SK-N-SH treated with all-trans-retinoic acid at 6 μM for 48 hours (cell line): ENCODE data around the gene SQSTM1.

Experiments
- ATAC-seq: fragments of 200-7000 bp; cut with Tn5 transposase; 3 replicates; pipeline ENCODE4 v1.9.1; 2020; ENCODE audit warnings: mild to moderate bottlenecking, moderate library complexity
- ARNTL ChIP-seq: fragments of 450-650 bp; formaldehyde crosslinking; IDR thresholded peaks from 2 replicates; pipeline ENCODE4 v1.5.0; 2020; ENCODE audit warnings: low read depth, mild to moderate bottlenecking, moderate library complexity, borderline replicate concordance
- BACH2 ChIP-seq: fragments of 250-450 bp; sonication (Bioruptor Pico); IDR thresholded peaks from 2 replicates; pipeline ENCODE4 v1.9.0; 2021; ENCODE audit warnings: mild to moderate bottlenecking, borderline replicate concordance
- CREB5 ChIP-seq: fragments of 250-450 bp; sonication (Bioruptor Pico); IDR thresholded peaks from 2 replicates; pipeline ENCODE4 v1.5.1; 2020; ENCODE audit warnings: low read depth, mild to moderate bottlenecking, moderate library complexity
- CSDC2 ChIP-seq: fragments of 250-450 bp; sonication (Bioruptor Pico); IDR thresholded peaks from 2 replicates; pipeline ENCODE4 v1.5.0; 2020; ENCODE audit warnings: mild to moderate bottlenecking, moderate library complexity
- CSRNP3 ChIP-seq: fragments of 250-450 bp; sonication (Bioruptor Pico); IDR thresholded peaks from 2 replicates; pipeline ENCODE4 v1.5.1; 2021; ENCODE audit warnings: mild to moderate bottlenecking, moderate library complexity
- ESRRG ChIP-seq: fragments of 250-450 bp; sonication (Bioruptor Pico); IDR thresholded peaks from 2 replicates; pipeline ENCODE4 v1.6.1; 2021; ENCODE audit warnings: mild to moderate bottlenecking
- GLIS3 ChIP-seq: fragments of 250-450 bp; sonication (Bioruptor Pico); IDR thresholded peaks from 2 replicates; pipeline ENCODE4 v1.5.0; 2020; ENCODE audit warnings: mild to moderate bottlenecking, moderate library complexity
- ISL1 ChIP-seq: fragments of 250-450 bp; sonication (Bioruptor Pico); IDR thresholded peaks from 2 replicates; pipeline ENCODE4 v2.1.2; 2022; ENCODE audit warnings: mild to moderate bottlenecking, moderate library complexity
- RARB ChIP-seq: fragments of 250-450 bp; sonication (Bioruptor Pico); IDR thresholded peaks from 2 replicates; pipeline ENCODE4 v1.8.0; 2021; ENCODE audit warnings: mild to moderate bottlenecking, moderate library complexity
- SNAI2 ChIP-seq: fragments of 250-450 bp; sonication (Bioruptor Pico); IDR thresholded peaks from 2 replicates; pipeline ENCODE4 v1.5.0; 2020; ENCODE audit warnings: mild to moderate bottlenecking, moderate library complexity
- TCF4 ChIP-seq: fragments of 250-450 bp; sonication (Bioruptor Pico); IDR thresholded peaks from 2 replicates; pipeline ENCODE4 v1.8.0; 2021; ENCODE audit warnings: mild to moderate bottlenecking, moderate library complexity, borderline replicate concordance
- TOX ChIP-seq: fragments of 250-450 bp; sonication (Bioruptor Pico); IDR thresholded peaks from 2 replicates; pipeline ENCODE4 v1.8.0; 2021; ENCODE audit warnings: mild to moderate bottlenecking, moderate library complexity, borderline replicate concordance
- ZC3H10 ChIP-seq: fragments of 250-450 bp; sonication (Bioruptor Pico); IDR thresholded peaks from 2 replicates; pipeline ENCODE4 v1.5.1; 2021; ENCODE audit warnings: mild to moderate bottlenecking, moderate library complexity
- ZFP3 ChIP-seq: fragments of 250-450 bp; sonication (Bioruptor Pico); IDR thresholded peaks from 2 replicates; pipeline ENCODE4 v1.5.0; 2020; ENCODE audit warnings: mild to moderate bottlenecking, moderate library complexity
- ZFP30 ChIP-seq: fragments of 450-650 bp; formaldehyde crosslinking; IDR thresholded peaks from 2 replicates; pipeline ENCODE4 v1.5.0; 2022; ENCODE audit warnings: mild to moderate bottlenecking, moderate library complexity
- ZNF565 ChIP-seq: fragments of 450-650 bp; formaldehyde crosslinking; conservative IDR thresholded peaks from 2 replicates; pipeline ENCODE4 v1.5.0; 2020; ENCODE audit warnings: low read depth, mild to moderate bottlenecking, moderate library complexity
- ZNF8 ChIP-seq: fragments of 450-650 bp; formaldehyde crosslinking; IDR thresholded peaks from 2 replicates; pipeline ENCODE4 v1.5.0; 2020; ENCODE audit warnings: mild to moderate bottlenecking, moderate library complexity
- TF ChIP-seq, protein P1 (sequence below): fragments of 250-450 bp; sonication (Bioruptor Pico); IDR thresholded peaks from 2 replicates; pipeline ENCODE4 v1.5.0; 2020; ENCODE audit warnings: mild to moderate bottlenecking, moderate library complexity
- TF ChIP-seq, protein P2 (sequence below): fragments of 250-450 bp; sonication (Bioruptor Pico); IDR thresholded peaks from 2 replicates; pipeline ENCODE4 v1.8.0; 2020; ENCODE audit warnings: mild to moderate bottlenecking, moderate library complexity, borderline replicate concordance
- TF ChIP-seq, protein P3 (sequence below): fragments of 250-450 bp; sonication (Bioruptor Pico); IDR thresholded peaks from 2 replicates; pipeline ENCODE4 v1.8.0; 2021; ENCODE audit warnings: low read depth, mild to moderate bottlenecking, moderate library complexity, borderline replicate concordance

The SQSTM1 gene

GRCh38 chr5:179862891-179863290 lies 42.2 kb downstream of the SQSTM1 start:
- TF ChIP-seq ZC3H10 (CRISPR knock-in tag) (no peak), ZNF565 (CRISPR knock-in tag) (no peak), ZFP3 (CRISPR knock-in tag) (no peak), ESRRG (CRISPR knock-in tag) (no peak), TCF4 (CRISPR knock-in tag) (no peak), CSRNP3 (CRISPR knock-in tag) (no peak), SNAI2 (no peak), RARB (CRISPR knock-in tag) (no peak), BACH2 (CRISPR knock-in tag) (no peak), ARNTL (CRISPR knock-in tag) (no peak), TOX (CRISPR knock-in tag) (no peak), ISL1 (CRISPR knock-in tag) (no peak), ZNF8 (CRISPR knock-in tag) (no peak)
- TF ChIP-seq, protein P1, sequence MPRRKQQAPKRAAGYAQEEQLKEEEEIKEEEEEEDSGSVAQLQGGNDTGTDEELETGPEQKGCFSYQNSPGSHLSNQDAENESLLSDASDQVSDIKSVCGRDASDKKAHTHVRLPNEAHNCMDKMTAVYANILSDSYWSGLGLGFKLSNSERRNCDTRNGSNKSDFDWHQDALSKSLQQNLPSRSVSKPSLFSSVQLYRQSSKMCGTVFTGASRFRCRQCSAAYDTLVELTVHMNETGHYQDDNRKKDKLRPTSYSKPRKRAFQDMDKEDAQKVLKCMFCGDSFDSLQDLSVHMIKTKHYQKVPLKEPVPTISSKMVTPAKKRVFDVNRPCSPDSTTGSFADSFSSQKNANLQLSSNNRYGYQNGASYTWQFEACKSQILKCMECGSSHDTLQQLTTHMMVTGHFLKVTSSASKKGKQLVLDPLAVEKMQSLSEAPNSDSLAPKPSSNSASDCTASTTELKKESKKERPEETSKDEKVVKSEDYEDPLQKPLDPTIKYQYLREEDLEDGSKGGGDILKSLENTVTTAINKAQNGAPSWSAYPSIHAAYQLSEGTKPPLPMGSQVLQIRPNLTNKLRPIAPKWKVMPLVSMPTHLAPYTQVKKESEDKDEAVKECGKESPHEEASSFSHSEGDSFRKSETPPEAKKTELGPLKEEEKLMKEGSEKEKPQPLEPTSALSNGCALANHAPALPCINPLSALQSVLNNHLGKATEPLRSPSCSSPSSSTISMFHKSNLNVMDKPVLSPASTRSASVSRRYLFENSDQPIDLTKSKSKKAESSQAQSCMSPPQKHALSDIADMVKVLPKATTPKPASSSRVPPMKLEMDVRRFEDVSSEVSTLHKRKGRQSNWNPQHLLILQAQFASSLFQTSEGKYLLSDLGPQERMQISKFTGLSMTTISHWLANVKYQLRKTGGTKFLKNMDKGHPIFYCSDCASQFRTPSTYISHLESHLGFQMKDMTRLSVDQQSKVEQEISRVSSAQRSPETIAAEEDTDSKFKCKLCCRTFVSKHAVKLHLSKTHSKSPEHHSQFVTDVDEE (CRISPR knock-in tag) = no peak
- TF ChIP-seq, protein P2, sequence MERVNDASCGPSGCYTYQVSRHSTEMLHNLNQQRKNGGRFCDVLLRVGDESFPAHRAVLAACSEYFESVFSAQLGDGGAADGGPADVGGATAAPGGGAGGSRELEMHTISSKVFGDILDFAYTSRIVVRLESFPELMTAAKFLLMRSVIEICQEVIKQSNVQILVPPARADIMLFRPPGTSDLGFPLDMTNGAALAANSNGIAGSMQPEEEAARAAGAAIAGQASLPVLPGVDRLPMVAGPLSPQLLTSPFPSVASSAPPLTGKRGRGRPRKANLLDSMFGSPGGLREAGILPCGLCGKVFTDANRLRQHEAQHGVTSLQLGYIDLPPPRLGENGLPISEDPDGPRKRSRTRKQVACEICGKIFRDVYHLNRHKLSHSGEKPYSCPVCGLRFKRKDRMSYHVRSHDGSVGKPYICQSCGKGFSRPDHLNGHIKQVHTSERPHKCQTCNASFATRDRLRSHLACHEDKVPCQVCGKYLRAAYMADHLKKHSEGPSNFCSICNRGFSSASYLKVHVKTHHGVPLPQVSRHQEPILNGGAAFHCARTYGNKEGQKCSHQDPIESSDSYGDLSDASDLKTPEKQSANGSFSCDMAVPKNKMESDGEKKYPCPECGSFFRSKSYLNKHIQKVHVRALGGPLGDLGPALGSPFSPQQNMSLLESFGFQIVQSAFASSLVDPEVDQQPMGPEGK (CRISPR knock-in tag) = no peak
- TF ChIP-seq, all 23 proteins: peak for 0
- no peak for ATAC-seq

GRCh38 chr5:179863449-179864085 lies 42.9 kb downstream of the SQSTM1 start:
- TF ChIP-seq ESRRG (CRISPR knock-in tag) (no peak), ISL1 (CRISPR knock-in tag) (no peak), ZNF8 (CRISPR knock-in tag) (no peak), CREB5 (CRISPR knock-in tag) (no peak), SNAI2 (no peak), ZNF565 (CRISPR knock-in tag) (no peak), ZFP3 (CRISPR knock-in tag) (no peak), TCF4 (CRISPR knock-in tag) (no peak), ZFP30 (no peak), GLIS3 (CRISPR knock-in tag) (no peak), CSDC2 (CRISPR knock-in tag) (no peak), ARNTL (CRISPR knock-in tag) (no peak), CSRNP3 (CRISPR knock-in tag) (no peak), BACH2 (CRISPR knock-in tag) (no peak)
- TF ChIP-seq, protein P2 (CRISPR knock-in tag) = no peak
- TF ChIP-seq, protein P3, sequence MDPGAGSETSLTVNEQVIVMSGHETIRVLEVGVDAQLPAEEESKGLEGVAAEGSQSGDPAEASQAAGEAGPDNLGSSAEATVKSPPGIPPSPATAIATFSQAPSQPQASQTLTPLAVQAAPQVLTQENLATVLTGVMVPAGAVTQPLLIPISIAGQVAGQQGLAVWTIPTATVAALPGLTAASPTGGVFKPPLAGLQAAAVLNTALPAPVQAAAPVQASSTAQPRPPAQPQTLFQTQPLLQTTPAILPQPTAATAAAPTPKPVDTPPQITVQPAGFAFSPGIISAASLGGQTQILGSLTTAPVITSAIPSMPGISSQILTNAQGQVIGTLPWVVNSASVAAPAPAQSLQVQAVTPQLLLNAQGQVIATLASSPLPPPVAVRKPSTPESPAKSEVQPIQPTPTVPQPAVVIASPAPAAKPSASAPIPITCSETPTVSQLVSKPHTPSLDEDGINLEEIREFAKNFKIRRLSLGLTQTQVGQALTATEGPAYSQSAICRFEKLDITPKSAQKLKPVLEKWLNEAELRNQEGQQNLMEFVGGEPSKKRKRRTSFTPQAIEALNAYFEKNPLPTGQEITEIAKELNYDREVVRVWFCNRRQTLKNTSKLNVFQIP (CRISPR knock-in tag) = no peak
- ATAC-seq = no peak
